Loucy (cell line): ENCODE data around the gene ARHGAP10.

Experiments
- H2AFZ ChIP-seq: fragments of 200-600 bp; sonication (generic); 2 replicates; pipeline ENCODE4 v1.6.0; 2016; ENCODE audit warnings: antibody characterized with exemption, mild to moderate bottlenecking, low read length, moderate library complexity
- H3F3A ChIP-seq: fragments of 200-600 bp; 2 replicates; pipeline ENCODE4 v1.6.0; 2016; ENCODE audit warnings: antibody characterized with exemption, low read depth, mild to moderate bottlenecking
- H3K27me3 ChIP-seq: fragments of 200-600 bp; sonication (generic); 2 replicates; pipeline ENCODE4 v1.6.1; 2014; ENCODE audit warnings: low read length, mild to moderate bottlenecking; ENCODE audit not compliant: insufficient read depth, poor library complexity, severe bottlenecking
- H3K36me3 ChIP-seq: fragments of 200-600 bp; sonication (generic); 2 replicates; pipeline ENCODE4 v1.6.1; 2016; ENCODE audit warnings: low read length; ENCODE audit not compliant: insufficient read depth
- H3K4me1 ChIP-seq: fragments of 200-600 bp; sonication (generic); 2 replicates; pipeline ENCODE4 v1.5.1; 2014; ENCODE audit warnings: low read length, mild to moderate bottlenecking; ENCODE audit not compliant: insufficient read depth, poor library complexity, severe bottlenecking
- H3K4me2 ChIP-seq: fragments of 200-600 bp; sonication (generic); 2 replicates; pipeline ENCODE4 v1.6.0; 2014; ENCODE audit warnings: antibody characterized with exemption, low read length, low read depth, mild to moderate bottlenecking; ENCODE audit not compliant: poor library complexity, severe bottlenecking
- H3K4me3 ChIP-seq: fragments of 200-600 bp; sonication (generic); 2 replicates; pipeline ENCODE4 v1.5.1; 2014; ENCODE audit warnings: low read length, mild to moderate bottlenecking, mixed read lengths; ENCODE audit not compliant: poor library complexity, severe bottlenecking
- H3K79me2 ChIP-seq: fragments of 200-600 bp; sonication (generic); 2 replicates; pipeline ENCODE4 v1.6.1; 2014; ENCODE audit warnings: low read length; ENCODE audit not compliant: insufficient read depth
- H3K9ac ChIP-seq: fragments of 200-600 bp; sonication (generic); 2 replicates; pipeline ENCODE4 v1.6.0; 2014; ENCODE audit warnings: mild to moderate bottlenecking, low read depth, low read length, moderate library complexity; ENCODE audit not compliant: poor library complexity, severe bottlenecking
- H3K9me2 ChIP-seq: fragments of 200-600 bp; sonication (generic); replicated peaks from 2 replicates; pipeline ENCODE4 v1.6.1; 2016; ENCODE audit warnings: low read depth, low read length, mixed read lengths
- H3K9me3 ChIP-seq: fragments of 200-600 bp; sonication (generic); 2 replicates; pipeline ENCODE4 v1.6.1; 2014; ENCODE audit warnings: mild to moderate bottlenecking, antibody characterized with exemption, low read length, low read depth; ENCODE audit not compliant: insufficient read depth
- H4K20me1 ChIP-seq: fragments of 200-600 bp; sonication (generic); 2 replicates; pipeline ENCODE4 v1.6.0; 2014; ENCODE audit warnings: antibody characterized with exemption, low read length, mild to moderate bottlenecking; ENCODE audit not compliant: insufficient read depth, poor library complexity, severe bottlenecking
- CTCF ChIP-seq: fragments of 200-600 bp; sonication (generic); conservative IDR thresholded peaks from 2 replicates; pipeline ENCODE4 v1.5.1; 2014; ENCODE audit warnings: mild to moderate bottlenecking, antibody characterized with exemption, low read length
- EZH2phosphoT487 ChIP-seq: fragments of 200-600 bp; IDR thresholded peaks from 2 replicates; pipeline ENCODE4 v1.6.1; 2018; ENCODE audit warnings: antibody characterized with exemption, mild to moderate bottlenecking, moderate library complexity, borderline replicate concordance

ARHGAP10 gene

GRCh38 chr4:147754037-147754445 lies 22.2 kb downstream of the ARHGAP10 start:
- TF ChIP-seq CTCF = no peak
- no peak for TF ChIP-seq EZH2phosphoT487
- H3F3A ChIP-seq = no peaks in the 10 kb centered on the region
- H3K9me3 ChIP-seq = no peaks in the 10 kb centered on the region
- H3K9ac ChIP-seq = no peak overlapping the region
- H3K36me3 ChIP-seq = no peaks in the 10 kb centered on the region
- H3K27me3 ChIP-seq = no peaks in the 10 kb centered on the region
- peaks cover 2% of the 10 kb centered on the region for H4K20me1 ChIP-seq
- H3K4me3 ChIP-seq = no peak overlapping the region
- H3K4me2 ChIP-seq = no peak overlapping the region
- H3K79me2 ChIP-seq = peaks cover 49% of the 10 kb centered on the region
- H2AFZ ChIP-seq = no peak overlapping the region
- H3K9me2 ChIP-seq = no peaks in the 10 kb centered on the region
- H3K4me1 ChIP-seq = peaks cover 5% of the 10 kb centered on the region

GRCh38 chr4:147755561-147756295 lies 23.8 kb downstream of the ARHGAP10 start:
- Histone ChIP-seq H3K27me3 (no peaks in the 10 kb centered on the region), H3F3A (no peaks in the 10 kb centered on the region), H3K36me3 (no peaks in the 10 kb centered on the region), H3K9ac (no peak overlapping the region), H3K9me3 (no peaks in the 10 kb centered on the region), H4K20me1 (no peaks in the 10 kb centered on the region), H3K9me2 (no peaks in the 10 kb centered on the region), H3K4me1 (peaks cover 7% of the 10 kb centered on the region), H3K4me3 (no peak overlapping the region), H3K79me2 (peaks cover 52% of the 10 kb centered on the region), H3K4me2 (no peak overlapping the region), H2AFZ (no peak overlapping the region)
- no peak for TF ChIP-seq CTCF
- no peak for TF ChIP-seq EZH2phosphoT487

- Histone ChIP-seq H3F3A (no peaks in the 10 kb centered on the region), H3K36me3 (no peaks in the 10 kb centered on the region), H4K20me1 (no peaks in the 10 kb centered on the region), H3K9ac (no peak overlapping the region), H2AFZ (no peak overlapping the region), H3K4me3 (no peak overlapping the region), H3K9me3 (no peaks in the 10 kb centered on the region), H3K9me2 (no peaks in the 10 kb centered on the region), H3K79me2 (peaks cover 54% of the 10 kb centered on the region), H3K4me2 (no peak overlapping the region), H3K27me3 (no peaks in the 10 kb centered on the region), H3K4me1 (peaks cover 7% of the 10 kb centered on the region)
- TF ChIP-seq CTCF (no peak), EZH2phosphoT487 (no peak)
These were observed 24.5 kb downstream of the ARHGAP10 start for GRCh38 chr4:147756417-147756816.
